Measurements from ENCODE around the gene TRPM4. TPM values are rescaled to one million over a fixed set of nuclear protein-coding genes. Genes with fewer than 3 reads are reported as not detected.
A peak's percentile ranks its signal among the peaks of the same experiment; 100 is the strongest.

TRPM4 gene
- polyA plus RNA-seq, 1 of the 3 experiments (the other 2 are of a cell fraction): 20.6 TPM

GRCh38 chr19:49148044-49148682 is 9.4 kb upstream of the TRPM4 start:
- Histone ChIP-seq H3K9me3 (no peaks in the 10 kb centered on the region), H3K27ac (ENCODE audit: low read depth in 2 of 2, low read length in 1 of 2) (no peak overlapping the region), H3K79me2 (ENCODE audit: insufficient read depth) (no peaks in the 10 kb centered on the region), H3K4me1 (ENCODE audit: control insufficient read depth in 1 of 2, insufficient read depth in 2 of 2, low read depth in 1 of 2, low read length in 1 of 2) (peaks cover 3 to 27% of the 10 kb centered on the region in 2 experiments; a peak in 2 of 4 replicates), H3F3A (replicated peaks; ENCODE audit: insufficient read depth) (peaks cover 24% of the 10 kb centered on the region), H2AFZ (ENCODE audit: low read depth) (no peak overlapping the region), H3K36me3 (replicated peaks in 1 of 2; ENCODE audit: control insufficient read depth in 1 of 2, insufficient read depth in 2 of 2, low read length in 1 of 2) (no peaks in the 10 kb centered on the region), H3K27me3 (ENCODE audit: insufficient read depth) (no peaks in the 10 kb centered on the region), H3K9me2 (no peaks in the 10 kb centered on the region), H3K4me3 (ENCODE audit: low read depth in 2 of 2, low read length in 1 of 2) (no peak overlapping the region), H3K9ac (no peak overlapping the region), H3K4me2 (peak overlapping the region; percentile 100; the same call in 1 of the 2 replicates), H4K20me1 (ENCODE audit: insufficient read depth) (no peaks in the 10 kb centered on the region)
- DNase-seq: no peak
- 93% methylated on average over 9 of the region's 11 CpGs for WGBS (ENCODE audit: low lambda C conversion rate)
- POLR2A ChIA-PET: interaction anchor here (0.5 to 1.5 kb wide), 2 partner anchors 49 to 50 kb away, joined by 3 read pairs; no protein-coding TSS in a partner anchor
- CTCF ChIA-PET: interaction anchor here (2.3 to 11.1 kb wide), 2 partner anchors 50 to 51 kb away, joined by 12 to 87 read pairs; no protein-coding TSS in a partner anchor
- no peak for TF ChIP-seq PBX3 (IDR thresholded peaks at IDR 0.05)
- TF ChIP-seq YY1 (IDR thresholded peaks at IDR 0.05; ENCODE audit: low read depth): no peak
- no peak for TF ChIP-seq NFIC (IDR thresholded peaks at IDR 0.05; ENCODE audit: borderline replicate concordance)
- TF ChIP-seq MEF2A (IDR thresholded peaks at IDR 0.05; ENCODE audit: borderline replicate concordance, low read depth): no peak
- no peak for TF ChIP-seq FOXJ3 (CRISPR knock-in tag; IDR thresholded peaks at IDR 0.05)

GRCh38 chr19:49148784-49149651 is 8.6 kb upstream of the TRPM4 start:
- H3K4me2 ChIP-seq: peak overlapping the region; percentile 100
- POLR2A ChIA-PET: interaction anchor here (0.6 to 1.5 kb wide), 3 partner anchors 21 to 51 kb away, joined by 3 to 5 read pairs (median 3); no protein-coding TSS in a partner anchor
- H3F3A ChIP-seq (replicated peaks; ENCODE audit: insufficient read depth): peaks cover 22% of the 10 kb centered on the region
- no peaks in the 10 kb centered on the region for H3K27me3 ChIP-seq (ENCODE audit: insufficient read depth)
- DNase-seq: peak; percentile 94
- H4K20me1 ChIP-seq (ENCODE audit: insufficient read depth): no peaks in the 10 kb centered on the region
- no peak for TF ChIP-seq CHD2 (IDR thresholded peaks at IDR 0.05; ENCODE audit: low read length, partially characterized antibody)
- TF ChIP-seq REST (IDR thresholded peaks at IDR 0.05; ENCODE audit: low read depth, low read length): peak; percentile 92
- TF ChIP-seq SIN3A (IDR thresholded peaks at IDR 0.05; ENCODE audit: borderline replicate concordance, low read depth, low read length): no peak
- TF ChIP-seq SMC3 (IDR thresholded peaks at IDR 0.05; ENCODE audit: low read depth, low read length): no peak
- no peak for TF ChIP-seq FOXM1 (IDR thresholded peaks at IDR 0.05; ENCODE audit: low read depth)
- 0 out of 2 replicates have a peak, but pooled peaks have one; percentile 16 for TF ChIP-seq POLR2AphosphoS5 (IDR thresholded peaks at IDR 0.05; ENCODE audit: low read depth, low read length)
- 0 out of 2 replicates have a peak, but pooled peaks have one; percentile 6 for TF ChIP-seq PBX3 (IDR thresholded peaks at IDR 0.05)
- no peak for TF ChIP-seq MXI1 (IDR thresholded peaks at IDR 0.05; ENCODE audit: low read depth, low read length)
- TF ChIP-seq EP300 (IDR thresholded peaks at IDR 0.05; ENCODE audit: borderline replicate concordance in 1 of 2, low read depth in 1 of 2, low read length in 1 of 2): no peak
- no peaks in the 10 kb centered on the region for H3K79me2 ChIP-seq (ENCODE audit: insufficient read depth)
- peak overlapping the region; percentile 78; the same call in 1 of the 2 replicates for H2AFZ ChIP-seq (ENCODE audit: low read depth)
- WGBS (ENCODE audit: low lambda C conversion rate): 7% methylated on average over 28 of the region's 49 CpGs
- no peaks in the 10 kb centered on the region for H3K9me3 ChIP-seq
- CTCF ChIA-PET: interaction anchor here (0.6 to 11.1 kb wide), 8 partner anchors 20 to 151 kb away, joined by 3 to 87 read pairs (median 6); partner anchors contain the start of genes LIN7B and PPFIA3
- H3K4me3 ChIP-seq (ENCODE audit: low read depth in 2 of 2, low read length in 1 of 2): peak overlapping the region; percentile 91 to 96
- H3K36me3 ChIP-seq (replicated peaks in 1 of 2; ENCODE audit: control insufficient read depth in 1 of 2, insufficient read depth in 2 of 2, low read length in 1 of 2): no peaks in the 10 kb centered on the region
- no peaks in the 10 kb centered on the region for H3K9me2 ChIP-seq
- peaks cover 3 to 27% of the 10 kb centered on the region in 2 experiments; a peak in 2 of 4 replicates for H3K4me1 ChIP-seq (ENCODE audit: control insufficient read depth in 1 of 2, insufficient read depth in 2 of 2, low read depth in 1 of 2, low read length in 1 of 2)
- H3K27ac ChIP-seq (ENCODE audit: low read depth in 2 of 2, low read length in 1 of 2): peak overlapping the region; percentile 68 to 87; a peak in 3 of 4 replicates
- peak overlapping the region; percentile 83; the same call in 1 of the 2 replicates for H3K9ac ChIP-seq

Measured in SK-N-SH (cell line).